K562 (cell line): Measurements from ENCODE around the gene CTSH. TPM values are rescaled to one million over a fixed set of nuclear protein-coding genes. Genes with fewer than 3 reads are reported as not detected.

Experiments used
- CTBP1 ChIP-seq: fragments of 450-650 bp; IDR thresholded peaks from 2 replicates; pipeline ENCODE4 v1.6.1; 2016; ENCODE audit warnings: borderline replicate concordance
- CXXC5 ChIP-seq: fragments of 250-450 bp; sonication (Bioruptor Pico); IDR thresholded peaks from 2 replicates; pipeline ENCODE4 v1.8.0; 2022; ENCODE audit warnings: inconsistent platforms, mild to moderate bottlenecking, moderate library complexity
- DACH1 ChIP-seq: fragments of 450-650 bp; IDR thresholded peaks from 2 replicates; pipeline ENCODE4 v1.6.1; 2018; ENCODE audit not compliant: partially characterized antibody
- DDX20 ChIP-seq: fragments of 450-650 bp; IDR thresholded peaks from 2 replicates; pipeline ENCODE4 v1.6.1; 2016; ENCODE audit warnings: missing genetic modification characterization, low read depth, mild to moderate bottlenecking, missing compliant biosample characterization, moderate library complexity
- ELF2 ChIP-seq: fragments of 250-450 bp; sonication (Bioruptor Pico); IDR thresholded peaks from 2 replicates; pipeline ENCODE4 v1.5.0; 2021; ENCODE audit warnings: mild to moderate bottlenecking
- ETS1 ChIP-seq: conservative IDR thresholded peaks from 2 replicates; pipeline ENCODE4 v1.6.1; 2011; ENCODE audit warnings: low read depth, mild to moderate bottlenecking, low read length; ENCODE audit not compliant: control insufficient read depth
- MCM5 ChIP-seq: fragments of 450-650 bp; IDR thresholded peaks from 2 replicates; pipeline ENCODE4 v1.6.1; 2016; ENCODE audit warnings: low read depth
- MLX ChIP-seq, 2 experiments: fragments of 450-650 bp in 1 of 2; sonication (generic) in 1 of 2; formaldehyde crosslinking; conservative IDR thresholded peaks; 2 replicates each; pipeline versions ENCODE4 v1.4.0 to v1.8.1; 2020 to 2022; ENCODE audit warnings: mild to moderate bottlenecking in 1 of 2, missing genetic modification reagents in 1 of 2
- MTA1 ChIP-seq: fragments of 450-650 bp; IDR thresholded peaks from 2 replicates; pipeline ENCODE4 v1.6.1; 2017; ENCODE audit warnings: borderline replicate concordance
- NELFE ChIP-seq: IDR thresholded peaks from 2 replicates; pipeline ENCODE4 v1.6.1; 2011; ENCODE audit warnings: mild to moderate bottlenecking; ENCODE audit not compliant: insufficient read depth, insufficient read length
- RBFOX2 ChIP-seq: fragments of 200-400 bp; formaldehyde crosslinking; IDR thresholded peaks from 2 replicates; pipeline ENCODE4 v1.6.1; 2017; ENCODE audit warnings: low read depth, mild to moderate bottlenecking, low read length, moderate library complexity
- SLC30A9 ChIP-seq: fragments of 250-450 bp; sonication (Bioruptor Pico); IDR thresholded peaks from 2 replicates; pipeline ENCODE4 v1.8.0; 2022; ENCODE audit warnings: mild to moderate bottlenecking, moderate library complexity
- TEAD4 ChIP-seq, 2 experiments: sonication (generic) in 1 of 2; formaldehyde crosslinking in 1 of 2; IDR thresholded peaks; 2 replicates each; pipeline versions ENCODE4 v1.6.1 to v1.8.0; 2012 to 2022; ENCODE audit warnings: borderline replicate concordance in 1 of 2, inconsistent platforms in 1 of 2, low read length in 1 of 2, mild to moderate bottlenecking in 1 of 2, missing genetic modification reagents in 1 of 2
- ZBTB12 ChIP-seq: fragments of 250-450 bp; sonication (Bioruptor Pico); IDR thresholded peaks from 2 replicates; pipeline ENCODE4 v1.4.0; 2020
- ZNF609 ChIP-seq: sonication (generic); formaldehyde crosslinking; IDR thresholded peaks from 2 replicates; pipeline ENCODE4 v1.8.1; 2023; ENCODE audit warnings: missing genetic modification reagents, mild to moderate bottlenecking, borderline replicate concordance
- ZNF79 ChIP-seq: fragments of 250-450 bp; sonication (Bioruptor Pico); IDR thresholded peaks from 2 replicates; pipeline ENCODE4 v1.4.0; 2020; ENCODE audit warnings: low read depth, mild to moderate bottlenecking, moderate library complexity
- polyA plus RNA-seq, 8 experiments: library from polyadenylated mRNA; depleted of rRNA in 4 of 8; stranded (reverse) in 5 of 8; unstranded in 3 of 8; fragments of >200 nt; fragmentation: Nextera tagmentation in 2 of 8; fragmentation: Illumina TruSeq in 1 of 8; extraction: Ambion mirVana in 2 of 8; extraction: Trizol in 1 of 8; gene quantifications; 2 replicates each; pipeline versions ENCODE4 v1.2.1 to v1.2.3, GENCODE V29; 2011 to 2014; ENCODE audit warnings: inconsistent platforms in 1 of 8, missing spikeins in 1 of 8
- total RNA-seq, 7 experiments: library from RNA; depleted of rRNA in 6 of 7; stranded (reverse); fragments of >200 nt in 6 of 7; fragmentation: Illumina TruSeq in 2 of 7; extraction: Trizol in 2 of 7; gene quantifications; 2 replicates each; pipeline versions ENCODE4 v1.2.1 to v1.2.3, GENCODE V29; 2011 to 2021; ENCODE audit warnings: low replicate concordance in 1 of 7

CTSH gene
- total and polyA plus RNA-seq, 9 of the 15 experiments (the other 6 are each of a cell fraction or from before 2014, with no cell fraction given), result 15.0 to 462 (median 173) TPM

GRCh38 chr15:78873793-78874765 lies 70.8 kb downstream of the CTSH start (continued):
- no peak for TF ChIP-seq MLX (CRISPR knock-in tag; conservative IDR thresholded peaks at IDR 0.05)
- TF ChIP-seq SLC30A9 (CRISPR knock-in tag), result no peak
- 0 out of 2 replicates have a peak, but pooled peaks have one; percentile 28 for TF ChIP-seq CXXC5
- TF ChIP-seq ZBTB12 (CRISPR knock-in tag), result no peak
- TF ChIP-seq MCM5, result no peak
- no peak for TF ChIP-seq MTA1
- no peak for TF ChIP-seq ZNF609 (CRISPR knock-in tag)
- TF ChIP-seq ELF2 (CRISPR knock-in tag), result no peak
- no peak for TF ChIP-seq TEAD4 (IDR thresholded peaks at IDR 0.05; ENCODE audit: low read length)
- no peak for TF ChIP-seq TEAD4 (CRISPR knock-in tag; IDR thresholded peaks at IDR 0.05; ENCODE audit: borderline replicate concordance)
- no peak for TF ChIP-seq CTBP1
- peak; percentile 53; the same call in 1 of the 2 replicates for TF ChIP-seq RBFOX2
- TF ChIP-seq ZNF79 (CRISPR knock-in tag), result no peak
- no peak for TF ChIP-seq NELFE
- no peak for TF ChIP-seq DDX20
- no peak for TF ChIP-seq DACH1
- no peak for TF ChIP-seq ETS1
